ENCODE results near the gene TUBB6. TPM values are rescaled to one million over a fixed set of nuclear protein-coding genes. Genes with fewer than 3 reads are reported as not detected.
A peak's percentile ranks its signal among the peaks of the same experiment; 100 is the strongest.

TUBB6 gene
- total RNA-seq, 6 experiments from 2014 or later, result 2.4 to 18.5 (median 9.0) TPM

- no peaks in the 10 kb centered on the region for H3K9me3 ChIP-seq
- H3K36me3 ChIP-seq, result no peaks in the 10 kb centered on the region
- H3K4me3 ChIP-seq, result peak overlapping the region; percentile 34 to 49 (median 37)
- H3K27ac ChIP-seq, result peak overlapping the region in 2 of 3 donors; percentile 47 to 68
- H3K27me3 ChIP-seq, result no peaks in the 10 kb centered on the region
- intact Hi-C loops (cut with DNase I), result no loop called here
- TF ChIP-seq POLR2A (IDR thresholded peaks at IDR 0.05), result no peak
- peak; percentile 55 to 70 (median 60) for TF ChIP-seq CTCF (IDR thresholded peaks at IDR 0.05)
- DNase-seq (peak; percentile 72 to 81 (median 80)), ATAC-seq (peak; percentile 95 to 98 (median 98))
- WGBS (ENCODE audit: insufficient coverage, low coverage, low lambda C conversion rate, missing lambda C conversion rate), result 0% methylated on average over 22 of the region's 51 CpGs
- H3K4me1 ChIP-seq, result no peaks in the 10 kb centered on the region
These were observed 36.4 kb upstream of the TUBB6 start for GRCh38 chr18:12271376-12272235.

- Histone ChIP-seq H3K4me1 (no peaks in the 10 kb centered on the region), H3K9me3 (no peaks in the 10 kb centered on the region), H3K36me3 (no peaks in the 10 kb centered on the region), H3K4me3 (no peak overlapping the region), H3K27ac (no peak overlapping the region), H3K27me3 (no peaks in the 10 kb centered on the region)
- no peak for ATAC-seq
- WGBS (ENCODE audit: insufficient coverage, low coverage, low lambda C conversion rate, missing lambda C conversion rate), result 89% methylated on average over 4 of the region's 4 CpGs
- intact Hi-C loops (cut with DNase I), result no loop called here
- DNase-seq, result no peak
- TF ChIP-seq CTCF (IDR thresholded peaks at IDR 0.05) (no peak), POLR2A (IDR thresholded peaks at IDR 0.05) (no peak)
These were observed 33.2 kb upstream of the TUBB6 start for GRCh38 chr18:12274793-12275192.

- Histone ChIP-seq H3K36me3 (no peaks in the 10 kb centered on the region), H3K4me3 (no peak overlapping the region), H3K27ac (no peak overlapping the region), H3K9me3 (no peaks in the 10 kb centered on the region), H3K27me3 (no peaks in the 10 kb centered on the region), H3K4me1 (no peaks in the 10 kb centered on the region)
- ATAC-seq (no peak), DNase-seq (no peak)
- TF ChIP-seq CTCF (IDR thresholded peaks at IDR 0.05) (no peak), POLR2A (IDR thresholded peaks at IDR 0.05) (no peak)
- intact Hi-C loops (cut with DNase I), result no loop called here
- WGBS (ENCODE audit: insufficient coverage, low coverage, low lambda C conversion rate, missing lambda C conversion rate), result 80% methylated on average over 9 of the region's 26 CpGs
These were observed 31.1 kb upstream of the TUBB6 start for GRCh38 chr18:12276736-12277554.

- TF ChIP-seq POLR2A (IDR thresholded peaks at IDR 0.05) (no peak), CTCF (IDR thresholded peaks at IDR 0.05) (no peak)
- 63% methylated on average over 1 of the region's 7 CpGs for WGBS (ENCODE audit: insufficient coverage, low coverage, low lambda C conversion rate, missing lambda C conversion rate)
- intact Hi-C loops (cut with DNase I), result no loop called here
- H3K4me3 ChIP-seq, result no peak overlapping the region
- no peaks in the 10 kb centered on the region for H3K9me3 ChIP-seq
- no peak for DNase-seq
- H3K27me3 ChIP-seq, result no peaks in the 10 kb centered on the region
- H3K36me3 ChIP-seq, result no peaks in the 10 kb centered on the region
- no peaks in the 10 kb centered on the region for H3K4me1 ChIP-seq
- H3K27ac ChIP-seq, result peak overlapping the region; percentile 64 to 85 (median 72)
- no peak for ATAC-seq
These were observed 29.8 kb upstream of the TUBB6 start for GRCh38 chr18:12278215-12278671.

Data from right lobe of liver (tissue), 6 donors.